Measurements from ENCODE around the gene CASQ1. TPM values are rescaled to one million over a fixed set of nuclear protein-coding genes. Genes with fewer than 3 reads are reported as not detected.

CASQ1 gene
- total RNA-seq, 1 donor from 2014 or later = 0.41 TPM

DNA sequence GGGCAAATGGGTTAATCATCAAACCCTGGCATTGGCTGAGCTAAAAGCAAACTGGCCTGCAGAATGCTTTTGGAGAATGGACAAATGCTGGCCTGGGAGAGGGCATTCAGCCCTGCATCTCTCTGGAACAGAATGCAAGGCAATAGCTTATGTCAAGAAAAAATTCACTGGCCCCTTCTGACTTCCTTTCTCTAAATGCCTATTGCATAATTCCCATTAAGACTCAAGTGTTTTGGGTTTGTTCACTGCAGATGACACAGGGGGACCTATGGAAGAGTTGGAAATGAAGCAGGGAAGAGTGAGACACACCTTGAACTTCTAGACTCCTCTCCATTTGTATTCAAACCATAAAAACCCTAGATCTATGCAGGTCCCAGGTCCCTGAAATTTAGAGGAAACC lies 30.7 kb downstream of the CASQ1 start:
- H3K4me1 ChIP-seq = peaks cover 25% of the 10 kb centered on the region
- TF ChIP-seq CTCF (IDR thresholded peaks at IDR 0.05) = no peak
- H3K27me3 ChIP-seq = no peaks in the 10 kb centered on the region
- intact Hi-C loops (cut with DNase I) = no loop called here
- H3K36me3 ChIP-seq = peaks cover 100% of the 10 kb centered on the region
- DNase-seq (no peak), ATAC-seq (peak; percentile 16)
- no peak overlapping the region for H3K27ac ChIP-seq
- H3K9me3 ChIP-seq = no peaks in the 10 kb centered on the region
- H3K4me3 ChIP-seq = no peak overlapping the region

- intact Hi-C loops (cut with DNase I) = no loop called here
- peaks cover 19% of the 10 kb centered on the region for H3K4me1 ChIP-seq
- no peak for TF ChIP-seq CTCF (IDR thresholded peaks at IDR 0.05)
- ATAC-seq (no peak), DNase-seq (no peak)
- no peak overlapping the region for H3K4me3 ChIP-seq
- H3K36me3 ChIP-seq = peaks cover 98% of the 10 kb centered on the region
- no peak overlapping the region for H3K27ac ChIP-seq
- H3K27me3 ChIP-seq = no peaks in the 10 kb centered on the region
- no peaks in the 10 kb centered on the region for H3K9me3 ChIP-seq
Observed at GRCh38 chr1:160222546-160222945, 32.2 kb downstream of the CASQ1 start.

GRCh38 chr1:160224606-160225005 lies 34.2 kb downstream of the CASQ1 start:
- TF ChIP-seq CTCF (IDR thresholded peaks at IDR 0.05) = no peak
- Histone ChIP-seq H3K36me3 (peaks cover 98% of the 10 kb centered on the region), H3K27ac (no peak overlapping the region), H3K4me3 (no peak overlapping the region), H3K4me1 (peaks cover 9% of the 10 kb centered on the region), H3K9me3 (no peaks in the 10 kb centered on the region), H3K27me3 (no peaks in the 10 kb centered on the region)
- DNase-seq = no peak
- ATAC-seq = no peak
- intact Hi-C loops (cut with DNase I) = no loop called here

DNA sequence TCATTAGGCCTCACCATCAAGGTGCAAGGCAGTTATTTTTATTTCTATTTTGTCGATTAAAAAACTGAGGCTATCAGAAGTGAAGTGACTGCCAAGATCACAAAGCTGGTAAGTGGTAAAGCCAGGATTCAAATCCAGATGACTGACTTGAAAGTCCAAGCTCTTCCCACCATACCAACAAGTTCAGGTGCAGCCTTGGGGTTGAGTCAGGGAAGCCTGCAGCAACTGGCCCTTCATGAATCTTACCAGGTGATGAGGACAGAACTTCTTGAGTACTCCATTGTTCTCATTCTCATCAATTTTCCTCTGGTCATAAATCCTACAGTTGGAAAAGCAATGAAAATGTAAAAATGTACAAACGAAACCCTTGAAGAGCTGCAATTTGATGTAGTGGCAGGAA lies 35.0 kb downstream of the CASQ1 start:
- ATAC-seq = no peak
- Histone ChIP-seq H3K36me3 (peaks cover 98% of the 10 kb centered on the region), H3K4me1 (peaks cover 9% of the 10 kb centered on the region), H3K27ac (no peak overlapping the region), H3K27me3 (no peaks in the 10 kb centered on the region), H3K9me3 (no peaks in the 10 kb centered on the region), H3K4me3 (no peak overlapping the region)
- DNase-seq = no peak
- intact Hi-C loops (cut with DNase I) = no loop called here
- no peak for TF ChIP-seq CTCF (IDR thresholded peaks at IDR 0.05)

GRCh38 chr1:160226623-160227022 lies 36.2 kb downstream of the CASQ1 start:
- ATAC-seq (no peak), DNase-seq (no peak)
- Histone ChIP-seq H3K4me3 (no peak overlapping the region), H3K27ac (no peak overlapping the region), H3K9me3 (no peaks in the 10 kb centered on the region), H3K27me3 (no peaks in the 10 kb centered on the region), H3K36me3 (peaks cover 98% of the 10 kb centered on the region), H3K4me1 (no peaks in the 10 kb centered on the region)
- TF ChIP-seq CTCF (IDR thresholded peaks at IDR 0.05) = no peak
- intact Hi-C loops (cut with DNase I) = no loop called here

GRCh38 chr1:160227034-160227433 lies 36.7 kb downstream of the CASQ1 start:
- peaks cover 98% of the 10 kb centered on the region for H3K36me3 ChIP-seq
- H3K27me3 ChIP-seq = no peaks in the 10 kb centered on the region
- TF ChIP-seq CTCF (IDR thresholded peaks at IDR 0.05) = no peak
- DNase-seq = no peak
- H3K4me1 ChIP-seq = no peaks in the 10 kb centered on the region
- no peaks in the 10 kb centered on the region for H3K9me3 ChIP-seq
- intact Hi-C loops (cut with DNase I) = no loop called here
- no peak overlapping the region for H3K27ac ChIP-seq
- peak; percentile 86 for ATAC-seq
- no peak overlapping the region for H3K4me3 ChIP-seq

Measured in upper lobe of right lung (tissue), 1 donor.